Endothelial cell of umbilical vein (primary cell): ENCODE results near the gene ARGLU1.

Experiments
- CTCF ChIP-seq, 2 donors: IDR thresholded peaks; 1 replicate in 1 of 2; 2 replicates in 1 of 2; pipeline ENCODE4 v1.5.1; 2011; ENCODE audit warnings: low read length in 2 of 2, mild to moderate bottlenecking in 2 of 2, moderate library complexity in 2 of 2, control low read depth in 1 of 2, inconsistent platforms in 1 of 2, low read depth in 1 of 2; ENCODE audit not compliant: insufficient read depth in 1 of 2; ENCODE audit errors: extremely low read depth in 1 of 2
- EZH2 ChIP-seq: IDR thresholded peaks from 2 replicates; pipeline ENCODE4 v1.6.1; 2012; ENCODE audit warnings: borderline replicate concordance, low read depth, mild to moderate bottlenecking, moderate library complexity, low read length, inconsistent platforms; ENCODE audit not compliant: severe bottlenecking
- POLR2A ChIP-seq: IDR thresholded peaks from 2 replicates; pipeline ENCODE4 v1.6.1; 2012; ENCODE audit warnings: low read depth, mild to moderate bottlenecking, control low read depth, low read length

- TF ChIP-seq CTCF (IDR thresholded peaks at IDR 0.05; ENCODE audit: extremely low read depth in 1 of 2, insufficient read depth in 1 of 2, low read depth in 1 of 2, low read length in 2 of 2) (no peak), POLR2A (no peak), EZH2 (no peak)
These were observed 46.7 kb downstream of the ARGLU1 start for GRCh38 chr13:106521095-106521799.
